T-helper 1 cell treated with Interleukin-12 subunit alpha and Interleukin-12 subunit beta and Interleukin-4 antibody, amounts not matched to agents 30 μg/mL and 1 μg/mL, for 36 hours (primary cell): Measurements from ENCODE around the gene TSPAN13.
A peak's percentile ranks its signal among the peaks of the same experiment; 100 is the strongest.
"Not testable (repeated sequence)": the region's sequence is repeated elsewhere in the genome, so short reads cannot be mapped to it uniquely, and the experiment has no call there.

Source experiments
- H3K27ac Mint-ChIP-seq: one replicate; pipeline ENCODE4 v1.8.0; 2021; ENCODE audit warnings: mild to moderate bottlenecking, mixed read lengths
- H3K27me3 Mint-ChIP-seq: one replicate; pipeline ENCODE4 v1.8.0; 2021; ENCODE audit warnings: low read depth, mixed read lengths
- H3K36me3 Mint-ChIP-seq: one replicate; pipeline ENCODE4 v1.8.0; 2021; ENCODE audit warnings: low read depth, mixed read lengths
- H3K4me1 Mint-ChIP-seq: one replicate; pipeline ENCODE4 v1.8.0; 2021; ENCODE audit warnings: low read depth, mixed read lengths
- H3K4me3 Mint-ChIP-seq: one replicate; pipeline ENCODE4 v1.8.0; 2021; ENCODE audit warnings: mild to moderate bottlenecking, moderate library complexity, mixed read lengths
- H3K9me3 Mint-ChIP-seq: one replicate; pipeline ENCODE4 v1.8.0; 2021; ENCODE audit warnings: mixed read lengths

Gene TSPAN13

GRCh38 chr7:16753932-16754855 lies 639 bp downstream of the TSPAN13 start:
- H3K27ac Mint-ChIP-seq, result no peak overlapping the region
- H3K9me3 Mint-ChIP-seq, result no peaks in the 10 kb centered on the region

GRCh38 chr7:16754856-16755317 lies 1.3 kb downstream of the TSPAN13 start:
- peak overlapping the region; percentile 81 for H3K4me3 Mint-ChIP-seq
- H3K36me3 Mint-ChIP-seq, result no peaks in the 10 kb centered on the region
- H3K27ac Mint-ChIP-seq, result no peak overlapping the region
- peaks cover 10% of the 10 kb centered on the region for H3K4me1 Mint-ChIP-seq
- H3K9me3 Mint-ChIP-seq, result no peaks in the 10 kb centered on the region
- H3K27me3 Mint-ChIP-seq, result peaks cover 46% of the 10 kb centered on the region

More at GRCh38 chr7:16753932-16754855, 639 bp downstream of the TSPAN13 start:
- Mint-ChIP-seq H3K4me1 (peaks cover 10% of the 10 kb centered on the region), H3K4me3 (peak overlapping the region; percentile 81), H3K36me3 (no peaks in the 10 kb centered on the region), H3K27me3 (peaks cover 46% of the 10 kb centered on the region)

GRCh38 chr7:16755397-16755796 lies 1.8 kb downstream of the TSPAN13 start:
- Mint-ChIP-seq H3K4me1 (peaks cover 10% of the 10 kb centered on the region), H3K9me3 (no peaks in the 10 kb centered on the region), H3K27me3 (peaks cover 46% of the 10 kb centered on the region), H3K27ac (no peak overlapping the region), H3K4me3 (no peak overlapping the region), H3K36me3 (no peaks in the 10 kb centered on the region)

- no peak overlapping the region for H3K4me3 Mint-ChIP-seq
- H3K9me3 Mint-ChIP-seq, result no peaks in the 10 kb centered on the region
- peaks cover 10% of the 10 kb centered on the region for H3K4me1 Mint-ChIP-seq
- peaks cover 33% of the 10 kb centered on the region for H3K27me3 Mint-ChIP-seq
- H3K36me3 Mint-ChIP-seq, result no peaks in the 10 kb centered on the region
- H3K27ac Mint-ChIP-seq, result no peak overlapping the region
Measured at GRCh38 chr7:16758036-16758435, 4.5 kb downstream of the TSPAN13 start.

- Mint-ChIP-seq H3K36me3 (no peaks in the 10 kb centered on the region), H3K4me3 (no peak overlapping the region), H3K4me1 (peaks cover 8% of the 10 kb centered on the region), H3K9me3 (no peaks in the 10 kb centered on the region), H3K27me3 (peaks cover 30% of the 10 kb centered on the region), H3K27ac (no peak overlapping the region)
Measured at GRCh38 chr7:16758631-16759611, 5.4 kb downstream of the TSPAN13 start.

GRCh38 chr7:16759840-16760239 lies 6.3 kb downstream of the TSPAN13 start:
- H3K36me3 Mint-ChIP-seq, result no peaks in the 10 kb centered on the region
- no peak overlapping the region for H3K27ac Mint-ChIP-seq
- H3K4me1 Mint-ChIP-seq, result no peaks in the 10 kb centered on the region
- peaks cover 21% of the 10 kb centered on the region for H3K27me3 Mint-ChIP-seq
- no peaks in the 10 kb centered on the region for H3K9me3 Mint-ChIP-seq
- H3K4me3 Mint-ChIP-seq, result no peak overlapping the region

GRCh38 chr7:16762177-16762576 lies 8.6 kb downstream of the TSPAN13 start:
- no peak overlapping the region for H3K4me3 Mint-ChIP-seq
- H3K4me1 Mint-ChIP-seq, result no peaks in the 10 kb centered on the region
- no peaks in the 10 kb centered on the region for H3K9me3 Mint-ChIP-seq
- H3K27ac Mint-ChIP-seq, result no peak overlapping the region
- H3K36me3 Mint-ChIP-seq, result no peaks in the 10 kb centered on the region
- H3K27me3 Mint-ChIP-seq, result no peaks in the 10 kb centered on the region

GRCh38 chr7:16764942-16765341 lies 11.4 kb downstream of the TSPAN13 start:
- H3K27me3 Mint-ChIP-seq, result peaks cover 4% of the 10 kb centered on the region
- no peaks in the 10 kb centered on the region for H3K4me1 Mint-ChIP-seq
- H3K4me3 Mint-ChIP-seq, result no peak overlapping the region
- H3K36me3 Mint-ChIP-seq, result no peaks in the 10 kb centered on the region
- no peak overlapping the region for H3K27ac Mint-ChIP-seq
- no peaks in the 10 kb centered on the region for H3K9me3 Mint-ChIP-seq

- Mint-ChIP-seq H3K9me3 (no peaks in the 10 kb centered on the region), H3K27me3 (peaks cover 4% of the 10 kb centered on the region), H3K36me3 (no peaks in the 10 kb centered on the region), H3K27ac (no peak overlapping the region), H3K4me1 (no peaks in the 10 kb centered on the region), H3K4me3 (no peak overlapping the region)
Measured at GRCh38 chr7:16765436-16765859, 11.9 kb downstream of the TSPAN13 start.

- H3K4me1 Mint-ChIP-seq, H3K36me3 Mint-ChIP-seq, H3K27me3 Mint-ChIP-seq, H3K9me3 Mint-ChIP-seq, H3K27ac Mint-ChIP-seq, H3K4me3 Mint-ChIP-seq: not testable (repeated sequence)
Measured at GRCh38 chr7:16769994-16770393, 16.4 kb downstream of the TSPAN13 start.

- Mint-ChIP-seq H3K4me3 (no peak overlapping the region), H3K9me3 (no peaks in the 10 kb centered on the region), H3K36me3 (no peaks in the 10 kb centered on the region), H3K27me3 (peaks cover 4% of the 10 kb centered on the region), H3K4me1 (no peaks in the 10 kb centered on the region), H3K27ac (no peak overlapping the region)
Measured at GRCh38 chr7:16770657-16771329, 17.2 kb downstream of the TSPAN13 start.

GRCh38 chr7:16773326-16773725 lies 19.8 kb downstream of the TSPAN13 start:
- H3K9me3 Mint-ChIP-seq, result no peaks in the 10 kb centered on the region
- no peaks in the 10 kb centered on the region for H3K4me1 Mint-ChIP-seq
- H3K4me3 Mint-ChIP-seq, result no peak overlapping the region
- H3K27me3 Mint-ChIP-seq, result peaks cover 4% of the 10 kb centered on the region
- no peaks in the 10 kb centered on the region for H3K36me3 Mint-ChIP-seq
- no peak overlapping the region for H3K27ac Mint-ChIP-seq

- H3K36me3 Mint-ChIP-seq, result no peaks in the 10 kb centered on the region
- H3K4me1 Mint-ChIP-seq, result no peaks in the 10 kb centered on the region
- H3K27me3 Mint-ChIP-seq, result peaks cover 4% of the 10 kb centered on the region
- no peaks in the 10 kb centered on the region for H3K9me3 Mint-ChIP-seq
- no peak overlapping the region for H3K4me3 Mint-ChIP-seq
- no peak overlapping the region for H3K27ac Mint-ChIP-seq
Measured at GRCh38 chr7:16773884-16774283, 20.3 kb downstream of the TSPAN13 start.

- H3K36me3 Mint-ChIP-seq, result no peaks in the 10 kb centered on the region
- H3K4me1 Mint-ChIP-seq, result no peaks in the 10 kb centered on the region
- H3K27ac Mint-ChIP-seq, result no peak overlapping the region
- peaks cover 4% of the 10 kb centered on the region for H3K27me3 Mint-ChIP-seq
- no peaks in the 10 kb centered on the region for H3K9me3 Mint-ChIP-seq
- H3K4me3 Mint-ChIP-seq, result no peak overlapping the region
Measured at GRCh38 chr7:16774294-16774693, 20.7 kb downstream of the TSPAN13 start.
